Keratinocyte (primary cell): ENCODE measurements around the gene SYPL2.

Experiments used
- CTCF ChIP-seq, 3 experiments: IDR thresholded peaks in 1 of 3; conservative IDR thresholded peaks in 1 of 3; optimal IDR thresholded peaks in 1 of 3; 2 replicates in 2 of 3; 3 replicates in 1 of 3; pipeline versions ENCODE3 to v1.5.1; 2011; ENCODE audit warnings: low read length in 3 of 3, mild to moderate bottlenecking in 3 of 3, moderate library complexity in 2 of 3, control low read depth in 1 of 3, inconsistent platforms in 1 of 3; ENCODE audit not compliant: insufficient read depth in 2 of 3; ENCODE audit errors: extremely low read depth in 1 of 3
- EZH2 ChIP-seq: IDR thresholded peaks from one replicate; pipeline ENCODE4 v1.6.1; 2012; ENCODE audit warnings: inconsistent platforms, mild to moderate bottlenecking, low read length, moderate library complexity

GRCh38 chr1:109508001-109508872 lies 41.9 kb downstream of the SYPL2 start:
- TF ChIP-seq CTCF (optimal IDR thresholded peaks at IDR 0.05 in 1 of 3, IDR thresholded peaks at IDR 0.05 in 1 of 3, conservative IDR thresholded peaks at IDR 0.05 in 1 of 3; ENCODE audit: extremely low read depth in 1 of 3, insufficient read depth in 2 of 3, low read length in 3 of 3) (no peak), EZH2 (no peak)
